HepG2 (cell line): Measurements from ENCODE around the gene FFAR4. TPM values are rescaled to one million over a fixed set of nuclear protein-coding genes. Genes with fewer than 3 reads are reported as not detected.
A peak's percentile ranks its signal among the peaks of the same experiment; 100 is the strongest.
"Not testable (repeated sequence)": the region's sequence is repeated elsewhere in the genome, so short reads cannot be mapped to it uniquely, and the experiment has no call there.

Source experiments
- ATAC-seq: fragments of 200-7000 bp; cut with Tn5 transposase; 3 replicates; pipeline ENCODE4 v1.9.1; 2020; ENCODE audit warnings: mild to moderate bottlenecking, moderate library complexity
- BruUV-seq: library from RNA; stranded (reverse); fragments of 400-500 nt; replicated peaks from 2 replicates; lab custom pipeline; 2021; lab: Mats Ljungman, UMichigan
- CTCF ChIA-PET: fragments of 300-600 bp; formaldehyde crosslinking; extraction: SDS; loops from one replicate; lab custom pipeline; 2021; ENCODE audit warnings: low total read pairs, inconsistent platforms, low intra/inter-chr PET ratio; lab: Yijun Ruan, JAX
- POLR2A ChIA-PET: fragments of 350-600 bp; sonication (Branson Sonifier 250); formaldehyde crosslinking; loops from one replicate; lab custom pipeline; 2020; ENCODE audit warnings: antibody characterized with exemption, inconsistent platforms; lab: Yijun Ruan, JAX
- DNase-seq: peaks from one replicate; pipeline ENCODE4 v3.0.0-alpha.2; 2015; ENCODE audit warnings: low spot score
- FAIRE-seq: peaks from 3 replicates; lab custom pipeline; 2011; peaks lifted over from hg19 to GRCh38; lab: Jason Lieb, UNC
- H2AFZ ChIP-seq: one replicate; pipeline ENCODE4 v1.6.1; 2011; ENCODE audit warnings: low read length, inconsistent platforms
- H3K27ac ChIP-seq: fragments of 300-600 bp; 3 replicates; pipeline ENCODE4 v1.8.0; 2011; ENCODE audit warnings: mixed run types, mild to moderate bottlenecking, mixed read lengths, low read length, inconsistent platforms; ENCODE audit not compliant: insufficient read depth; ENCODE audit errors: extremely low read length
- H3K27me3 ChIP-seq, 2 experiments: fragments of 200-600 bp in 1 of 2; 2 replicates in 1 of 2; 3 replicates in 1 of 2; pipeline versions ENCODE4 v1.6.0 to v1.8.0; 2011; ENCODE audit warnings: low read length in 2 of 2, mild to moderate bottlenecking in 2 of 2, moderate library complexity in 2 of 2, inconsistent platforms in 1 of 2; ENCODE audit not compliant: insufficient read depth in 2 of 2, control insufficient read depth in 1 of 2
- H3K36me3 ChIP-seq, 2 experiments: fragments of 200-600 bp in 1 of 2; replicated peaks in 1 of 2; 2 replicates in 1 of 2; 3 replicates in 1 of 2; pipeline versions ENCODE4 v1.5.1 to v1.8.0; 2011; ENCODE audit warnings: low read length in 2 of 2, inconsistent platforms in 1 of 2; ENCODE audit not compliant: insufficient read depth in 2 of 2, control insufficient read depth in 1 of 2
- H3K4me1 ChIP-seq: 2 replicates; pipeline ENCODE4 v1.5.1; 2012; ENCODE audit warnings: low read length, inconsistent platforms; ENCODE audit not compliant: insufficient read depth
- H3K4me2 ChIP-seq: 2 replicates; pipeline ENCODE4 v1.6.0; 2011; ENCODE audit warnings: low read depth, low read length, inconsistent platforms
- H3K4me3 ChIP-seq, 3 experiments: fragments of 200-600 bp in 1 of 3; sonication (generic), shearing (Covaris generic) in 1 of 3; replicated peaks in 1 of 3; 2 replicates each; pipeline ENCODE4 v1.5.1; 2011 to 2016; ENCODE audit warnings: low read length in 3 of 3, inconsistent platforms in 2 of 3, low read depth in 2 of 3, mild to moderate bottlenecking in 2 of 3, control low read depth in 1 of 3, mixed read lengths in 1 of 3; ENCODE audit not compliant: insufficient read depth in 1 of 3
- H3K79me2 ChIP-seq: one replicate; pipeline ENCODE4 v1.6.1; 2011; ENCODE audit warnings: low read length, inconsistent platforms; ENCODE audit not compliant: insufficient read depth
- H3K9ac ChIP-seq: 2 replicates; pipeline ENCODE4 v1.6.0; 2011; ENCODE audit warnings: mild to moderate bottlenecking, low read depth, low read length, inconsistent platforms; ENCODE audit not compliant: insufficient read depth
- H3K9me3 ChIP-seq: 2 replicates; pipeline ENCODE4 v1.5.1; 2012; ENCODE audit warnings: mild to moderate bottlenecking, low read length
- H4K20me1 ChIP-seq: 2 replicates; pipeline ENCODE4 v1.6.0; 2011; ENCODE audit warnings: inconsistent platforms, mild to moderate bottlenecking, low read length, moderate library complexity; ENCODE audit not compliant: insufficient read depth
- KLF9 ChIP-seq: IDR thresholded peaks from 2 replicates; pipeline ENCODE4 v1.6.1; 2016; ENCODE audit warnings: low read depth
- TGIF2 ChIP-seq: IDR thresholded peaks from 2 replicates; pipeline ENCODE4 v1.6.1; 2016; ENCODE audit warnings: control low read depth, missing compliant biosample characterization
- WGBS: methylation state at CpG from one replicate; pipeline ENCODE4 v1.1.6; 2017; ENCODE audit warnings: low lambda C conversion rate; 5-methylcytosine and 5-hydroxymethylcytosine counted together
- in situ Hi-C: cut with HindIII; loops from 2 replicates; pipeline ENCODE4 v1.10.0; 2017; ENCODE audit warnings: low pct_unique_long_range_greater_than_20kb; ENCODE audit not compliant: extremely low pct_ligation_motif_present
- intact Hi-C: fragments of 100-400 bp; cut with micrococcal nuclease; formaldehyde crosslinking; loops from one replicate; pipeline ENCODE4 v1.10.0; 2022; ENCODE audit not compliant: unreplicated experiment
- polyA plus RNA-seq, 8 experiments: library from polyadenylated mRNA; depleted of rRNA in 3 of 8; stranded (reverse) in 7 of 8; unstranded in 1 of 8; fragments of >200 nt; fragmentation: Illumina TruSeq in 4 of 8; extraction: Trizol in 4 of 8; gene quantifications; 2 replicates each; pipeline versions ENCODE4 v1.2.1 to v1.2.3, GENCODE V29; 2011 to 2016; ENCODE audit warnings: low read depth in 4 of 8, missing spikeins in 1 of 8, mixed read lengths in 1 of 8; ENCODE audit not compliant: insufficient read depth in 1 of 8
- total RNA-seq, 5 experiments: library from RNA; depleted of rRNA; stranded (reverse); fragments of >200 nt; fragmentation: Illumina TruSeq; extraction: Trizol; gene quantifications; 2 replicates each; pipeline ENCODE4 v1.2.3, GENCODE V29; 2016; ENCODE audit warnings: low read depth in 1 of 5

FFAR4 gene
- total and polyA plus RNA-seq, 2 of the 13 experiments (the other 11 are each of a cell fraction or from before 2014, with no cell fraction given), result 0.09 TPM; not detected in 1

DNA sequence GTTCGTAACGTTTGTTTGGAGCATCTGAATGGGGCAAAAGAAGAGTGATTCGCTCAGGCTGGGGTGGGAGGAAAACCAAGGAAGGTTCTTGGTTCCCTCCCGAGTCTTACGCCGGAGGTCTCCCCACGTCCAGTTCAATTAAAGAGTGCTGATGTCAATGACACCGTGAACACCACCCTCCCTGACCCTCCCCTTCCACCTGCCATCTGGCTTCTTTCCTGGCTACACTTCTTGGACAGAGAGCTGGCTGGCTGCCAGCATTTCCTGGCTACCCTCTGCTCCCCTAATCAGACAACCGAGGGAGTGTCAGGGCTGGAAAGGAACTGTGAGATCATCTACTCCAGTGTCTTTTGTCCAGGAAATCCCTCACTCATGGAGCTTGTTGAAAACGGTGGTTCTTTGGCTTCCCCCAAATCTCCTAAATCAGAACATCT, 24.1 kb upstream of the FFAR4 start:
- BruUV-seq, result no TSS peak
- no peaks in the 10 kb centered on the region for H4K20me1 ChIP-seq
- H3K79me2 ChIP-seq, result no peaks in the 10 kb centered on the region
- DNase-seq, result no peak
- peak overlapping the region; percentile 62 for H3K4me2 ChIP-seq
- no peak overlapping the region for H3K27ac ChIP-seq
- H2AFZ ChIP-seq, result no peak overlapping the region
- intact Hi-C loops (loop anchor here (2.0 to 10.0 kb wide), 2 partner anchors 52 to 138 kb away; no protein-coding TSS in a partner anchor), in situ Hi-C loops (no loop called here)
- H3K4me1 ChIP-seq, result peaks cover 11% of the 10 kb centered on the region
- peak; percentile 4 for FAIRE-seq
- no peaks in the 10 kb centered on the region for H3K9me3 ChIP-seq
- no peaks in the 10 kb centered on the region for H3K36me3 ChIP-seq
- TF ChIP-seq TGIF2 (CRISPR knock-in tag) (0 out of 2 replicates have a peak, but pooled peaks have one; percentile 54), KLF9 (CRISPR knock-in tag) (no peak)
- ChIA-PET CTCF (interaction anchor here (1.5 to 1.8 kb wide), 2 partner anchors 138 to 274 kb away, joined by 4 to 11 read pairs; no protein-coding TSS in a partner anchor), POLR2A (interaction anchor here (0.7 kb wide), 1 partner anchor 52 kb away, joined by 3 read pairs; no protein-coding TSS in a partner anchor)
- no peaks in the 10 kb centered on the region; a peak in 1 of 5 replicates for H3K27me3 ChIP-seq
- peak; percentile 66 for ATAC-seq
- peak overlapping the region in 1 of 3 experiments; percentile 37; a peak in 1 of 6 replicates for H3K4me3 ChIP-seq
- 13% methylated on average over 10 of the region's 10 CpGs for WGBS
- no peak overlapping the region for H3K9ac ChIP-seq

DNA sequence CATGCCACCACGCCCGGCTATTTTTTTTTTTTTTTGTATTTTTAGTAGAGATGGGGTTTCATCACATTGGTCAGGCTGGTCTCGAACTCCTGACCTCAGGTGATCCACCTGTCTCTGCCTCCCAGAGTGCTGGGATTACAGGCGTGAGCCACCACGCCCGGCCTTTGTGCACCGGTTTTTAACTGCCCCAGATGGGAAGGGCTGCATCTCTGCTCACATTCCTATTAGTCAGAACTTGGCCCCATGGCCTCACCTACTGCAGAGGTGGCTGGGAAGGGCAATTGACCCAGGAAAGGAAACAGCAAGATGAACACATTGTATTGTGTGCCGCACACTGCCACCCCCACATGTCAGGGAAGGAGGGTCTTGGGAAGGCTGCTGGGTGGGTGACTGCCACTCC, 19.5 kb upstream of the FFAR4 start:
- H3K9me3 ChIP-seq, H3K27me3 ChIP-seq, H3K27ac ChIP-seq, H3K9ac ChIP-seq, H3K4me3 ChIP-seq, FAIRE-seq, ATAC-seq, BruUV-seq, H3K79me2 ChIP-seq, H3K4me2 ChIP-seq, POLR2A ChIA-PET, DNase-seq, H2AFZ ChIP-seq, CTCF ChIA-PET, H3K36me3 ChIP-seq, in situ Hi-C loops, H4K20me1 ChIP-seq: not testable (repeated sequence)
- 38% methylated on average over 8 of the region's 8 CpGs for WGBS
- intact Hi-C loops, result loop anchor here (10.0 kb wide), 1 partner anchor 48 kb away; no protein-coding TSS in a partner anchor
- peaks cover 20% of the 10 kb centered on the region for H3K4me1 ChIP-seq
